ENCODE measurements around the gene PTPRN2.
"Not testable (repeated sequence)": the region's sequence is repeated elsewhere in the genome, so short reads cannot be mapped to it uniquely, and the experiment has no call there.

The PTPRN2 gene

DNA sequence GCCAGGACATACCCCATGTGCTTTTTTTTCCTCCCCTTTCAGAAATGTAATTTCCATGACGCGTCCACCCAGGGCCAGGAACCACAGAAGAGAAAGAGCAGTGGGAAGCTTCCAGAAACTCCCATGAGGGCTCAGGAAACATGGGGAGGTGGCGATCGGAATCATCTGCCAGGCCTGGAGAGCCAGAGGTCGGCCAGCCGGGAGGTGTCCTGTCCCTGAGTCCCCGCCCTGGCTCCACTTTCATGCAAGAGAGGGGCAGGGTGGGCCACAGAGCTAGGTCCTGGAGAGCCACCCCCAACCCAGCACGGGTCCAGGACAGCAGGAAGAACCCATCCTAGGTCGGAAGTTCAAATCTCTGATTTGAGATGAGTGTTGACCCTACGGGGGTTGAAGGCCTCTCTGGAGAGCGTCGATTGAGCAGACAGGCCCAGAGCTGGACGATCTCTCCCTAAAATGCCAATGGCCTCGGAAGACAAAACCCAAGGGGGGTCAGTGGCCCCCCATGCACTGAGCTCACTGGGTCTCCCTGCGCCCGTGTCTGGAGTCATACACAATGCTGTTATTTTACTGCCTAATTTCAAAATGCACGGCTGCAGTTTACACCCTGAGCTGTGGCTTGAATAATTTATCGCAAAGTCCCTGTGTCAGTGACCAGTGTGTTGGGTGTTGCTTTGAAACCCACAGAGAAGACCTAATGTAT is 594.1 kb downstream of the PTPRN2 start:
- no peak overlapping the region for H3K27ac ChIP-seq
- no peak for DNase-seq (ENCODE audit: low read depth, low spot score)

DNA sequence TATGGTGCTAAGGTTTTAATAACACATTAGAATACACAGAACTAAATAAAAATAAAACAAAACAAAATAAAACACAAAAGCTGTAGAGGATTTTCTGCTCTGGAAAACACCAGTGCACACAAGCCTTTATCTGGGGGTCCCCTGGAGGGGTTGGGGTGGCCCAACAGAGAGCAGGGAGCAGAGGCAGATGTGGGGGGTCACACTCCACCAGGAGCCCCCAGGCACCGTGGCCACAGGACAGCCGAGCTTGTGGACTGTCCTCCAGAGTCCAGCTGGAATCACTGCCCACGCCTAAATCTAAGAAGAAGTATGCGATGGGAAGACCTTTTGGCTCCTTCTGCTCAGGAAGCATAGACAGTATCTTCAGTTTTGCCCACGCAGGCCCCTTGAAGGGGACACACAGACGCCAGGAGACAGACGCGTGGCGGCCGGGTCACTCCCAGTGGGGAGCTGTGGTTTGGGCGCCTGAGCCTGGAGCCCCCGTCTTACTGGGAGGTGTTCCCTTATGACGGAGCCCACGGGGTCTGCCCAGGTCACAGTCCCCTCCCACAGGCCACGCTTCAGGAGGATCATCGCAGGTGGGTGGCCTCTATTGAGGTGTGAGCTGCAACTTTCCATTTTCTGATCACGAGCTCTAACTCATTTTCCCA is 595.0 kb downstream of the PTPRN2 start:
- DNase-seq (ENCODE audit: low read depth, low spot score) = no peak
- H3K27ac ChIP-seq = no peak overlapping the region

DNA sequence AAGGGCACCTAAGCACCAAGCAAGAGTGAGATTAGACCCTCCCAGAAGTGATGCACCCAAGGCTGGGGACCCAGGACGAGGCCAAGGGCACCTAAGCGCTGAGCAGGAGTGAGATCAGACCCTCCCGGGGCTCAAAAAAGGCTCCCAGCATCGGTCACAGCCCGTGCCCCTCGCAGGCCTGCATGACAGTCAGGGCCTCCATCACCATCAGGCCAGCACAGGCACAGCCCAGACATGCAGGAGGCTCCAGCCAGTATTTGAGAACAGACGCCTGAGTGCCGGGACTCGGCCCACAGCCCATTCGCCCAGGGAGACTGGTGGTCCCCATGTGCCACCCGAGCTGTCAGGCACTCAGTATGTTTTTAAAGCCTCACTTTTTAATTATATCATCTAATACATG is 595.9 kb downstream of the PTPRN2 start:
- DNase-seq (ENCODE audit: low read depth, low spot score) = no peak
- no peak overlapping the region for H3K27ac ChIP-seq

DNA sequence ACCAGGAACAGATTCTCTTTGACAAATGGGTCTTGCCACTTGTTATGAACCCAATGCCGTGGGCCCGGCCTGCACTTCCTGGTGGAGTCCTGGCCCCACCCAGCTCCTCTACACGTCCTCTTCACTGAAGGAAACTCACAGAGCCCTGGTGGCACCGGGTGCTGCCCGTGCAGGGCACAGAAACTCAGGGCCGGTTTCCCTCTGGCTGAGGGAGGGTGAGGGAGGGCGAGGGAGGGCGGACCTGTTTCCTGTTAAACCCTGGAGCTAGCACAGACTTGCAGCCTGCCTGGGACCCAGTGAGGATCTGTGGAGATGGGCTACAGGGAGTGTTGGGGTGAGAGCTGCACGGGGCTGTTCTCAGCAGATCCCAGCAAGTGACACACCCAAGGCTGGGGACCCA is 596.3 kb downstream of the PTPRN2 start:
- no peak for DNase-seq (ENCODE audit: low read depth, low spot score)
- no peak overlapping the region for H3K27ac ChIP-seq

DNA sequence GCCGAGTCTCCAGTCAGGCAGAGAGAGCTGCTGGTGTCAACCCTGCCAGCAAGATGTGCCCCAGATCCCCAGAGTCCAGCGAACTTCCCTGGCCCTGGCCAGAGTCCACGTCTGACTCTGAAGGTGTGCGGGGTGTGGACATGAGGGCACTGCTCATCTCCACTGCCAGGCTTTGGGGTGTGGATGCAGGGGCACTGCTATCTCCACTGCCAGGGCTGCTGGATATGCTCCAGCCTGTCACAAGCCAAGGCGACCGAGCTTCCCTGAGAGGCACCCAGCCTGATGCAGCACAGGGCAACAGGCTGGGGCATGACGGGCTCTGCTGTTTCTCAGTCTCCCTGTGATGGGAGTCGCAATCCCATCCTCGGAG is 596.8 kb downstream of the PTPRN2 start:
- no peak overlapping the region for H3K27ac ChIP-seq
- DNase-seq (ENCODE audit: low read depth, low spot score) = no peak

GRCh38 chr7:157990226-157990880 is 597.3 kb downstream of the PTPRN2 start:
- no peak overlapping the region for H3K27ac ChIP-seq
- DNase-seq (ENCODE audit: low read depth, low spot score) = no peak

- no peak for DNase-seq (ENCODE audit: low read depth, low spot score)
- H3K27ac ChIP-seq = no peak overlapping the region
These were observed 598.0 kb downstream of the PTPRN2 start for GRCh38 chr7:157989589-157989988.

GRCh38 chr7:157987906-157988305 is 599.7 kb downstream of the PTPRN2 start:
- DNase-seq (ENCODE audit: low read depth, low spot score) = no peak
- H3K27ac ChIP-seq = no peak overlapping the region

- H3K27ac ChIP-seq = no peak overlapping the region
- no peak for DNase-seq (ENCODE audit: low read depth, low spot score)
These were observed 601.6 kb downstream of the PTPRN2 start for GRCh38 chr7:157986051-157986450.

DNA sequence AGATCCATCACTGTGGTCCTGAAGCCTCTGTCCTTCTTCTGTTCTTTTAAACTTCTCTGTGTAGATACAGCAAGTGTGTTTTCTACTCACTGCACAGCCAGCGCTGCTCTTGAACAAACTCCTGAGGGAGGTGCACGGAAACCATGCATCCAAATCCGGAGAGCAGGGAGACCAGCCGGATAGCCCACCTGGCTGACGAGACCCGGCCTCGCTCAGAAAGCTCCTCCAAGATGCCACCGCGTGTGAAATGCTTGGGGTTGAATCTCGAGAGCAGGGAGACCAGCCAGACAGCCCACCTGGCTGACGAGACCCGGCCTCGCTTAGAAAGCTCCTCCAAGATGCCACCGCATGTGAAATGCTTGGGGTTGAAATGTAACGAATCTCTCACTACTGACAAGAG is 602.0 kb downstream of the PTPRN2 start:
- no peak overlapping the region for H3K27ac ChIP-seq
- DNase-seq (ENCODE audit: low read depth, low spot score) = no peak

GRCh38 chr7:157984423-157985163 is 603.0 kb downstream of the PTPRN2 start:
- no peak for DNase-seq (ENCODE audit: low read depth, low spot score)
- no peak overlapping the region for H3K27ac ChIP-seq

DNA sequence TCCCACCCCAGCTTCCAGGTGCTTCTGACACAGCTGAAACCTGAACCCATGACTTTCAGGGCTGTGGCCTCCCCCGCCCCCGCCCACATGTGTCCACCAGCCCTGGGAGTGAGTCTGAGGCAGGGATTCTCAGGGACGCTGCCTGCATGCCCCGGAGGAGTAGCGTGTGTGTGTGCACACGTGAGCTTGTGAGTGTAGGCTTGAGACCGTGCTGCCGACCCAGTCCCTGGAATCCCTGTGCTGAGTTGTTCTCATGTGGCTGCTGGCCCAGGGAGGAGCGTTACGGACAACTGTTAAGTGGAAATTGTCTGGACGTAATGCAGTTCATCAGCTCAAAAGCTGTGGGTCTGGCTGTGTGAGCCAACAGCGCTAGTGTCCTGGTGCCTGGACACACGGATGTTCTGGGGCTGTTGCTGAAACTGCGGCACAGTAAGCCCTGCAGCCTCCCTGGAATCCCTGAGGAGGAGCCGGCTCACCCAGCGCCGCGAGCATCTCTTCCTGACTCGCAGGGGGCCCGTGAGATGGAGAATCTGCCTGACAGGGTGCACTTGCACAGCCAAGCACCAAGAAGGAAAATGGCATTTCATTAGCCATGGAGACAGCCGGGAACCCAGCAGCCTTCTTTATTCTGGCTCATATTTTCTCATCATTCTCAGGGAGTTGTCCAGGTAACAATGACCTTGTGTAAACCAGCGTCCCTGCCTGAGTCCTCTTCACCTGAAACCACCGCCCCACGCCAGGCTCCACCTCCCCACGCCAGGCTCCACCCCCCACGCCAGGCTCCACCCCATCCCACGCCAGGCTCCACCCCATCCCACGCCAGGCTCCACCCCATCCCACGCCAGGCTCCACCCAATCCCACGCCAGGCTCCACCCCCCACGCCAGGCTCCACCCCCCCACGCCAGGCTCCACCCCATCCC is 603.9 kb downstream of the PTPRN2 start:
- no peak overlapping the region for H3K27ac ChIP-seq
- DNase-seq (ENCODE audit: low read depth, low spot score) = no peak

DNA sequence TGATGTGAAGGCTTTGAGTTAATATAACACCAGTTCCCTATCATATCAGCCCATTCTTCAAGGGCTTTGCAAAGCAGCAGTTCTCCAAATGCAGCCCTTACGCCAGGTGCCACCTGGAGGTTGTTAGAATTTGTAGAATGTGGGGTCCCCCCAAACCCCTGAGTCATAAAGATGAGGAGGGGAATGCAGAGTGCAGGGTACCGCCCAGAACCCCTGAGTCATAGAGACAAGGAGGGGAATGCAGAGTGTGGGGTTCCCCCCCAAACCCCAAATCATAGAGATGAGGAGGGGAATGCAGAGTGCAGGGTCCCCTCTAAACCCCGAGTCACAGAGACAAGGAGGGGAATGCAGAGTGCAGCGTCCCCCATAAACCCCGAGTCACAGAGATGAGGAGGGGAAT is 605.8 kb downstream of the PTPRN2 start:
- no peak for DNase-seq (ENCODE audit: low read depth, low spot score)
- no peak overlapping the region for H3K27ac ChIP-seq

- no peak for DNase-seq (ENCODE audit: low read depth, low spot score)
- H3K27ac ChIP-seq = no peak overlapping the region
These were observed 606.8 kb downstream of the PTPRN2 start for GRCh38 chr7:157980774-157981173.

GRCh38 chr7:157980341-157980731 is 607.3 kb downstream of the PTPRN2 start:
- DNase-seq (ENCODE audit: low read depth, low spot score); H3K27ac ChIP-seq: not testable (repeated sequence)

DNA sequence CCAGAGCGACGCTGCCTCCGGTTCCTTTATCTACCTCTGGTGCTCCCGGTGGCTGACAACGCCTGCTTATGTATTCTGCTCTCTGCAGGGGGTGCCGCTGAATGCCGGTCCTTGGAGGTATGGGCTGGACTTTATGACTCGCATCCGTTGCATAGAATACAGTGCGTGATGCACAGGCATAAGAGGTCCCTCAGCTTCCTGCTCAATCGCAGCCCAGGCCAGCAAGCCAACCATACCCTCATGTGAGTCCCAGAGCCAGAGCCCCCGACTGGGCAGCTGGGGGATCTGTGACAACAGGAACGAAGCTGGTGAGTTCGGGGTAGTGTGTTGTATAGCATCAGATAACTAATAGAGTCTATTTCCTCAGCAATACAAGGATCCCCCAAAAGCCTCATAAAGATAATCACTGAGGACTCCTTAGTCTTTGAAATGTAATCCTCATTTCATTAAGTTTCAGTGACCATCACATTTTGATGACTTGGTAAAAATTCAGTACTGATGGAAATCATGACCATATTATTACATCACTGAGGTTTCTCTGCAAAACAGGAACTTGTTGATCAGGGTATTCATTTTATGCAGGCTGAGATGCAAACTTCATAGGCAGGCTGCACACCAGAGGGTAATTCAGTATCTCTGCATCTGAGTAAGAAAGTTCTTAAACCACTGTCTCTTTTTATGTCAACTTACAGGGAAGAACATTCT is 607.8 kb downstream of the PTPRN2 start:
- H3K27ac ChIP-seq = no peak overlapping the region
- DNase-seq (ENCODE audit: low read depth, low spot score) = no peak

GRCh38 chr7:157978766-157979165 is 608.9 kb downstream of the PTPRN2 start:
- no peak for DNase-seq (ENCODE audit: low read depth, low spot score)
- no peak overlapping the region for H3K27ac ChIP-seq

GRCh38 chr7:157977717-157978496 is 609.7 kb downstream of the PTPRN2 start:
- no peak overlapping the region for H3K27ac ChIP-seq
- no peak for DNase-seq (ENCODE audit: low read depth, low spot score)

DNA sequence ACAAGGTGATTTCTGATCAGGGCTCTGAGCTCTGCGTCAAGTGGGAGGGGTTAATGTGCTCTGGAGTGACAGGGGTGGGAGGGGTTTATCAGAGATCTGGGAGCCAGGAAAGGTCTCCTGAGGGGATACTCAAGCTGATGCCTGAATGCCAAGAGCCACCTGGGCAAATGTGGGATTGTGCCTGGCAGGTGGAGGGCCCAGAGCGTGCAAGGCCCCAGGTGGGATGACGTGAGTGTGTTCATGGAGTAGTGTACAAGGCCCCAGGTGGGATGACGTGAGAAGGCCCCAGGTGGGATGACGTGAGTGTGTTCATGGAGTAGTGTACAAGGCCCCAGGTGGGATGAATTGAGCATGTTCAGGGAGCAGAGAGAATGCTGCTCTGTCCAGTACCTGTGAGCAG is 610.3 kb downstream of the PTPRN2 start:
- DNase-seq (ENCODE audit: low read depth, low spot score) = no peak
- no peak overlapping the region for H3K27ac ChIP-seq

All from epithelial cell of prostate (primary cell).